SK-N-SH (cell line): ENCODE measurements around the gene BTD. TPM values are rescaled to one million over a fixed set of nuclear protein-coding genes. Genes with fewer than 3 reads are reported as not detected.

Experiments
- CTCF ChIA-PET: fragments of 300-600, 350-600 bp; formaldehyde crosslinking; extraction: SDS; loops from one replicate; lab custom pipeline; 2021; lab: Yijun Ruan, JAX
- POLR2A ChIA-PET: fragments of 350-600 bp; sonication (Branson Sonifier 250); formaldehyde crosslinking; extraction: SDS; loops from one replicate; lab custom pipeline; 2020; ENCODE audit warnings: antibody characterized with exemption, inconsistent platforms; lab: Yijun Ruan, JAX
- DNase-seq: peaks from one replicate; pipeline ENCODE4 v3.0.0; 2012
- H2AFZ ChIP-seq: fragments of 200-600 bp; sonication (generic); 2 replicates; pipeline ENCODE4 v1.8.1; 2016; ENCODE audit warnings: antibody characterized with exemption, mild to moderate bottlenecking, low read depth
- H3F3A ChIP-seq: fragments of 200-600 bp; sonication (generic); replicated peaks from 2 replicates; pipeline ENCODE3; 2016; ENCODE audit warnings: antibody characterized with exemption, mild to moderate bottlenecking; ENCODE audit not compliant: insufficient read depth
- H3K27ac ChIP-seq, 2 experiments: fragments of 200-500 bp in 1 of 2; fragments of 200-600 bp in 1 of 2; sonication (Bioruptor generic) in 1 of 2; sonication (generic), shearing (Covaris generic) in 1 of 2; 2 replicates each; pipeline versions ENCODE4 v1.5.1 to v1.6.1; 2014 to 2016; ENCODE audit warnings: low read depth in 2 of 2, inconsistent platforms in 1 of 2, low read length in 1 of 2, mild to moderate bottlenecking in 1 of 2, mixed read lengths in 1 of 2
- H3K27me3 ChIP-seq: fragments of 200-600 bp; sonication (generic), shearing (Covaris generic); 2 replicates; pipeline ENCODE4 v1.6.1; 2016; ENCODE audit warnings: mixed run types; ENCODE audit not compliant: insufficient read depth
- H3K36me3 ChIP-seq, 2 experiments: fragments of 200-500 bp in 1 of 2; fragments of 200-600 bp in 1 of 2; sonication (Bioruptor generic) in 1 of 2; sonication (generic) in 1 of 2; replicated peaks in 1 of 2; 2 replicates each; pipeline versions ENCODE3 to v1.5.1; 2014 to 2016; ENCODE audit warnings: low read length in 1 of 2, mild to moderate bottlenecking in 1 of 2; ENCODE audit not compliant: insufficient read depth in 2 of 2, control insufficient read depth in 1 of 2
- H3K4me1 ChIP-seq, 2 experiments: fragments of 200-500 bp in 1 of 2; fragments of 200-600 bp in 1 of 2; sonication (Bioruptor generic) in 1 of 2; sonication (generic), shearing (Covaris generic) in 1 of 2; 2 replicates each; pipeline versions ENCODE4 v1.5.1 to v1.6.1; 2014 to 2016; ENCODE audit warnings: low read depth in 1 of 2, low read length in 1 of 2, mixed run types in 1 of 2; ENCODE audit not compliant: insufficient read depth in 2 of 2, control insufficient read depth in 1 of 2
- H3K4me2 ChIP-seq: fragments of 200-600 bp; sonication (generic), shearing (Covaris generic); 2 replicates; pipeline ENCODE4 v1.6.1; 2017; ENCODE audit warnings: mixed run types
- H3K4me3 ChIP-seq, 2 experiments: fragments of 200-500 bp in 1 of 2; fragments of 200-600 bp in 1 of 2; sonication (Bioruptor generic) in 1 of 2; sonication (generic), shearing (Covaris generic) in 1 of 2; 2 replicates each; pipeline versions ENCODE4 v1.5.1 to v1.8.1; 2014 to 2016; ENCODE audit warnings: low read depth in 2 of 2, inconsistent platforms in 1 of 2, low read length in 1 of 2, mild to moderate bottlenecking in 1 of 2, mixed read lengths in 1 of 2, moderate library complexity in 1 of 2
- H3K79me2 ChIP-seq: fragments of 200-600 bp; sonication (generic); 2 replicates; pipeline ENCODE4 v1.8.1; 2017; ENCODE audit warnings: mild to moderate bottlenecking; ENCODE audit not compliant: insufficient read depth
- H3K9ac ChIP-seq: fragments of 200-600 bp; sonication (generic); 2 replicates; pipeline ENCODE4 v1.6.1; 2017; ENCODE audit warnings: mixed run types
- H3K9me2 ChIP-seq: fragments of 200-600 bp; sonication (generic); 2 replicates; pipeline ENCODE4 v1.6.1; 2017; ENCODE audit warnings: mixed run types
- H3K9me3 ChIP-seq: fragments of 200-600 bp; sonication (generic); 2 replicates; pipeline ENCODE4 v1.6.1; 2017; ENCODE audit warnings: mixed run types, mild to moderate bottlenecking, moderate library complexity
- H4K20me1 ChIP-seq: fragments of 200-600 bp; sonication (generic); 2 replicates; pipeline ENCODE4 v1.6.1; 2017; ENCODE audit warnings: mild to moderate bottlenecking, mixed run types; ENCODE audit not compliant: insufficient read depth
- ELF1 ChIP-seq: IDR thresholded peaks from 2 replicates; pipeline ENCODE4 v1.4.0; 2012
- FOSL2 ChIP-seq: IDR thresholded peaks from 2 replicates; pipeline ENCODE4 v1.4.0; 2012; ENCODE audit warnings: low read depth, mild to moderate bottlenecking, moderate library complexity, borderline replicate concordance
- FOXJ3 ChIP-seq: sonication (generic); formaldehyde crosslinking; IDR thresholded peaks from 2 replicates; pipeline ENCODE4 v1.5.1; 2020; ENCODE audit warnings: mild to moderate bottlenecking, missing genetic modification reagents
- GABPA ChIP-seq: IDR thresholded peaks from 2 replicates; pipeline ENCODE4 v1.4.0; 2012; ENCODE audit warnings: low read depth, mild to moderate bottlenecking
- MEF2A ChIP-seq: IDR thresholded peaks from 2 replicates; pipeline ENCODE4 v1.4.0; 2012; ENCODE audit warnings: low read depth, borderline replicate concordance
- RAD21 ChIP-seq: IDR thresholded peaks from 2 replicates; pipeline ENCODE4 v1.6.1; 2012; ENCODE audit warnings: mild to moderate bottlenecking, low read length
- RXRA ChIP-seq: IDR thresholded peaks from 2 replicates; pipeline ENCODE4 v1.4.0; 2012; ENCODE audit warnings: low read depth, mild to moderate bottlenecking, borderline replicate concordance
- TAF1 ChIP-seq: IDR thresholded peaks from 2 replicates; pipeline ENCODE4 v1.6.1; 2012; ENCODE audit warnings: low read depth, mild to moderate bottlenecking, low read length, moderate library complexity, borderline replicate concordance
- USF1 ChIP-seq: IDR thresholded peaks from 2 replicates; pipeline ENCODE4 v1.4.0; 2012; ENCODE audit warnings: low read depth, borderline replicate concordance
- YY1 ChIP-seq: IDR thresholded peaks from 2 replicates; pipeline ENCODE4 v1.4.0; 2012; ENCODE audit warnings: low read depth, mild to moderate bottlenecking
- WGBS: methylation state at CpG from one replicate; pipeline ENCODE4 v1.1.6; 2017; ENCODE audit warnings: low lambda C conversion rate; 5-methylcytosine and 5-hydroxymethylcytosine counted together
- polyA plus RNA-seq, 3 experiments: library from polyadenylated mRNA; depleted of rRNA; stranded (reverse); fragments of >200 nt; gene quantifications; 2 replicates each; pipeline ENCODE4 v1.2.3, GENCODE V29; 2012
- TF ChIP-seq, protein P1 (sequence below): IDR thresholded peaks from 2 replicates; pipeline ENCODE4 v1.4.0; 2012; ENCODE audit warnings: low read depth, borderline replicate concordance
- TF ChIP-seq, protein P2 (sequence below): IDR thresholded peaks from 2 replicates; pipeline ENCODE4 v1.6.1; 2012; ENCODE audit warnings: mild to moderate bottlenecking, low read depth, low read length, moderate library complexity

Gene BTD
- polyA plus RNA-seq, 1 of the 3 experiments (the other 2 are of a cell fraction), result 23.6 TPM

- H3K4me2 ChIP-seq, result no peak overlapping the region
- H3K79me2 ChIP-seq, result no peaks in the 10 kb centered on the region
- ChIA-PET CTCF (interaction anchor here (1.5 to 1.9 kb wide), 2 partner anchors 14 to 22 kb away, joined by 3 to 6 read pairs; no protein-coding TSS in a partner anchor), POLR2A (interaction anchor here (1.5 kb wide), 1 partner anchor 50 kb away, joined by 4 read pairs; the partner anchor contains the start of genes BTD and HACL1)
- TF ChIP-seq, protein P1, sequence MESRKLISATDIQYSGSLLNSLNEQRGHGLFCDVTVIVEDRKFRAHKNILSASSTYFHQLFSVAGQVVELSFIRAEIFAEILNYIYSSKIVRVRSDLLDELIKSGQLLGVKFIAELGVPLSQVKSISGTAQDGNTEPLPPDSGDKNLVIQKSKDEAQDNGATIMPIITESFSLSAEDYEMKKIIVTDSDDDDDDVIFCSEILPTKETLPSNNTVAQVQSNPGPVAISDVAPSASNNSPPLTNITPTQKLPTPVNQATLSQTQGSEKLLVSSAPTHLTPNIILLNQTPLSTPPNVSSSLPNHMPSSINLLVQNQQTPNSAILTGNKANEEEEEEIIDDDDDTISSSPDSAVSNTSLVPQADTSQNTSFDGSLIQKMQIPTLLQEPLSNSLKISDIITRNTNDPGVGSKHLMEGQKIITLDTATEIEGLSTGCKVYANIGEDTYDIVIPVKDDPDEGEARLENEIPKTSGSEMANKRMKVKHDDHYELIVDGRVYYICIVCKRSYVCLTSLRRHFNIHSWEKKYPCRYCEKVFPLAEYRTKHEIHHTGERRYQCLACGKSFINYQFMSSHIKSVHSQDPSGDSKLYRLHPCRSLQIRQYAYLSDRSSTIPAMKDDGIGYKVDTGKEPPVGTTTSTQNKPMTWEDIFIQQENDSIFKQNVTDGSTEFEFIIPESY, result no peak
- TF ChIP-seq GABPA (no peak), MEF2A (no peak), FOXJ3 (CRISPR knock-in tag) (no peak), YY1 (no peak), ELF1 (no peak), RAD21 (no peak), USF1 (no peak), TAF1 (no peak), RXRA (no peak), FOSL2 (no peak)
- TF ChIP-seq, protein P2, sequence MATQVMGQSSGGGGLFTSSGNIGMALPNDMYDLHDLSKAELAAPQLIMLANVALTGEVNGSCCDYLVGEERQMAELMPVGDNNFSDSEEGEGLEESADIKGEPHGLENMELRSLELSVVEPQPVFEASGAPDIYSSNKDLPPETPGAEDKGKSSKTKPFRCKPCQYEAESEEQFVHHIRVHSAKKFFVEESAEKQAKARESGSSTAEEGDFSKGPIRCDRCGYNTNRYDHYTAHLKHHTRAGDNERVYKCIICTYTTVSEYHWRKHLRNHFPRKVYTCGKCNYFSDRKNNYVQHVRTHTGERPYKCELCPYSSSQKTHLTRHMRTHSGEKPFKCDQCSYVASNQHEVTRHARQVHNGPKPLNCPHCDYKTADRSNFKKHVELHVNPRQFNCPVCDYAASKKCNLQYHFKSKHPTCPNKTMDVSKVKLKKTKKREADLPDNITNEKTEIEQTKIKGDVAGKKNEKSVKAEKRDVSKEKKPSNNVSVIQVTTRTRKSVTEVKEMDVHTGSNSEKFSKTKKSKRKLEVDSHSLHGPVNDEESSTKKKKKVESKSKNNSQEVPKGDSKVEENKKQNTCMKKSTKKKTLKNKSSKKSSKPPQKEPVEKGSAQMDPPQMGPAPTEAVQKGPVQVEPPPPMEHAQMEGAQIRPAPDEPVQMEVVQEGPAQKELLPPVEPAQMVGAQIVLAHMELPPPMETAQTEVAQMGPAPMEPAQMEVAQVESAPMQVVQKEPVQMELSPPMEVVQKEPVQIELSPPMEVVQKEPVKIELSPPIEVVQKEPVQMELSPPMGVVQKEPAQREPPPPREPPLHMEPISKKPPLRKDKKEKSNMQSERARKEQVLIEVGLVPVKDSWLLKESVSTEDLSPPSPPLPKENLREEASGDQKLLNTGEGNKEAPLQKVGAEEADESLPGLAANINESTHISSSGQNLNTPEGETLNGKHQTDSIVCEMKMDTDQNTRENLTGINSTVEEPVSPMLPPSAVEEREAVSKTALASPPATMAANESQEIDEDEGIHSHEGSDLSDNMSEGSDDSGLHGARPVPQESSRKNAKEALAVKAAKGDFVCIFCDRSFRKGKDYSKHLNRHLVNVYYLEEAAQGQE, result no peak
- no peak overlapping the region for H3K4me3 ChIP-seq
- no peaks in the 10 kb centered on the region for H3K27me3 ChIP-seq
- no peak overlapping the region for H3K27ac ChIP-seq
- H4K20me1 ChIP-seq, result no peaks in the 10 kb centered on the region
- H3K9ac ChIP-seq, result no peak overlapping the region
- H3K9me3 ChIP-seq, result no peaks in the 10 kb centered on the region; the same call in 1 of the 2 replicates
- no peaks in the 10 kb centered on the region for H3K9me2 ChIP-seq
- H3K36me3 ChIP-seq, result no peaks in the 10 kb centered on the region
- DNase-seq, result no peak
- H3K4me1 ChIP-seq, result peaks cover 9 to 21% of the 10 kb centered on the region in 2 experiments
- peaks cover 31% of the 10 kb centered on the region for H3F3A ChIP-seq
- WGBS, result 95% methylated on average over 7 of the region's 8 CpGs
- H2AFZ ChIP-seq, result no peak overlapping the region
These were observed 49.9 kb downstream of the BTD start for GRCh38 chr3:15651396-15651795.
